HL-60/S4 treated with retinoic acid at 250 ng/mL for 4 days and 3 days (cell line): ENCODE results near the gene UBR2.
"Not testable (repeated sequence)": the region's sequence is repeated elsewhere in the genome, so short reads cannot be mapped to it uniquely, and the experiment has no call there.

Source experiments
- in situ Hi-C: fragments of 300-500 bp; cut with MboI; formaldehyde crosslinking; loops from 2 replicates; pipeline ENCODE4 v1.7.0; 2022; ENCODE audit warnings: low sequenced_read_pairs

The UBR2 gene

DNA sequence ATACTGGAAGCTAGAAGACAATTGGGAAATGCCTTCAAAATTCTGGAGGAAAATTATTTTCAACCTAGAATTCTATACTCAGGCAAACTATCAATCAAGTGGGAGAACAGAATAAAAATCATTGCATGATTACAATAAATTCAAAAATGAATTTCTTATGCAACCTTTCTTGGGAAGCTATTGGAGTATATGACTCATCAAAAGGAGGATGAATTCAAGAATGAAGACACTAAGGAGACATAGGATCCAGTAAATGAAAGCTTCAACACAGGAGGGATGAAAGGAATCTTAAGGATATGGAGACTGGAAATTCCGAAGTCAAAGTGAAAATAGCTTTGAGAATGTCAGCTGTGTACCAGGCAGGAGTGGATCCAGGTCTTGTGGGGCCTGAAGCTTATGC lies 12.6 kb upstream of the UBR2 start:
- in situ Hi-C loops, result no loop called here

DNA sequence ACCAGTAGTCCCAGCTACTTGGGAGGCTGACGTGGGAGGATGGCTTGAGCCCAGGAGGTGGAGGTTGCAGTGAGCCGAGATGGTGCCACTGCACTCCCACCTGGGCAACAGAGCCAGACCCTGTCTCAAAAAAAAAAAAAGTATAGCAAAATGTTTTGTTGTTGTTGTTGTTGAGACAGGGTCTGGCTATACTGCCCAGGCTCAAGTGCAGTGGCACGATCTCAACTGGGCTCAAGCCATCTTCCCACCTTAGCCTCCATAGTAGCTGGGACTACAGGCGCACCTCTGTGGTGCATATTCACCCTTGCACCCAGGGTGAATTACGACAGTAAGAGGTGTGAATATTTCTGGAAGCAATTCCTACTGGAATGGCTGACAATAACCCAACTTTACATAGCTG lies 11.4 kb upstream of the UBR2 start:
- in situ Hi-C loops, result no loop called here

DNA sequence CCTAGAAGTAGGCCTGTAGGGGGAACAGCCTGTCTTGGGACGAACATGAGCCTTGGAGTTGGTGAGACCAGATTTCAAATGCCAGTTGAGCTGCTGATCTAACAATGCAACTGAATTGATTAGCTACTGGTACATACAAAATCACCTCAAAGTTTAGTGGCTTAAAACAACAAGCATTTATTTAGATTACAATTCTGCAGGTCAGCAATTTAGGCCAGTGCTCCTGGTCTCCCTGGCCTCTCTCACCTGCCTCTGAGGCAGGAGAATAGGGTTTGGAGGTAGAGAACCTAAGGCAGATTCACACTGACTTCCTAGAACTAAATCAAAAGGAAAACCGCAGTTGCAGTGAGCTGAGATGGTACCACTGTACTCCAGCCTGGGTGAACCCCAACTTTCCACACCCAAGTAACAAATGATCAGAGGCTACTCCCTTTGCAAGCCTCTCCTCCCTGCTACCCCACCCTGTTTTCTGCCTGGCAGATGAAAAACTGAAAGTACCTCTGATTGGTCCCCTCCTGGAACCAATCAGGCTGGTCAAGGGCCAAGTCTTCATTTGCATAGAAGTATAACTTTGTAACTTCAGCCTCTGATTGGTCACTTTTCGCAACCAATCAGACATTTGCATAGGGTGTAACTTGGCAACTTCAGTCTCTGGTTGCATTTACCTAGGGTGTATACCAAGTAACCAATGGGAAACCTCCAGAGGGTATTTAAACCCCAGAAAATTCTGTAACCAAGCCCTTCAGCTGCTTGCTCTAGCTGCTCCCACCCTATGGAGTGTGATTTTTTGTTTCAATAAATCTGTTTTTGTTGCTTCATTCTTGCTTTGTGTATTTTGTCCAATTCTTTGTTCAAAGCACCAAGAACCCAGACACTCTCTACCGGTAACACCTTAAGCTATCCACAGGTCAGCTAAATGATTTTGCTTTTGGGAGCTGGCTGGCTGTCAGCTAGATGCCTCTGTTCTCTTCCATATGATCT lies 8.1 kb upstream of the UBR2 start:
- in situ Hi-C loops, result no loop called here

DNA sequence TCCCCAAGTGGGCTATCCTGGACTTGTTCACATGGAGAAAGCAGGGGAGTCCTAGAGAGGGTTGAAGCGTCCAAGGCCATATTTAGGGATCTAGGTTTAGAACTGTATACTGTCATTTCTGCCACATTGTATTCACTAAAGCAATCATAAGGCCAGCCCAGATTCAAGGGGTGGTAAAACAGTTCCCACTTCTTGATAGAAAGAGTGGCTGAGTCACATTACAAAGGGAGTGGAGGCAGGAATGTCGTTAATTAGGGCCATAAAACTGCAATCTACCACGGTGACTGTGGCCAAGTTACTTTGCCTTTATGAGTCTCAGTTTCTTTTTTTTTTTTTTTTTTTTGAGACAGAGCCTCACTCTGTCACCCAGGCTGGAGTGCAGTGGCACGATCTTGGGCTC lies 7.4 kb upstream of the UBR2 start:
- in situ Hi-C loops, result no loop called here

DNA sequence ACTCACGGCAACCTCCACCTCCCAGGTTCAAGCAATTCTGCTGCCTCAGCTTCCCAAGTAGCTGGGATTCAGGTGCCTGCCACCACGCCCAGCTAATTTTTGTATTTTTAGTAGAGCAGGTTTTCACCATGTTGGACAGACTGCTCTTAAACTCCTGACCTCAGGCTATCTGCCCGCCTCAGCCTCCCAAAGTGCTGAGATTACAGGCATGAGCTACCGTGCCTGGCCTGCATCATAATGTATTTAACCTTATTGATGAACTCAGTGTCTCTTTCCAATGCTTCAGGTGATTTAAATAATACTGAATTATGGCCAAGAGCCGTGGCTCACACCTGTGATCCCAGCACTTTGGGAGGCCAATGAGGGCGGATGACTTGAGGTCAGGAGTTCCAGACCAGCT lies 4.6 kb upstream of the UBR2 start:
- in situ Hi-C loops, result not testable (repeated sequence)

DNA sequence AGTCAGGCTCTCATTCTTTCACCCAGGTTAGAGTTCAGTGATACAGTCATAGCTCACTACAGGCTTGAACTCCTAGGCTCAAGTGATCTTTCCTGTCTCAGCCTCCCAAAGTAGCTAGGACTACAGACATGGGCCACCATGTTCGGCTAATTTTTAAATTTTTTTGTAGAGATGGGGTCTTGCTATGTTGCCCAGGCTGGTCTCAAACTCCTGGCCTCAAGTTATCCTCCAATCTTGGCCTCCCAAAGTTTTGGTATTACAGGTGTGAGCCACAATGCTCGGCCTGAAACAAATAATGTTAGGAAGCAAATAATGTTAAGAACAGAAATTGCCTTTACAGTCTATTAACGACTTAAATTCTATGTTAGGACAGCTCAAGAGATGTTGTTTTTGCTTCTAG lies 1.8 kb upstream of the UBR2 start:
- in situ Hi-C loops, result no loop called here

DNA sequence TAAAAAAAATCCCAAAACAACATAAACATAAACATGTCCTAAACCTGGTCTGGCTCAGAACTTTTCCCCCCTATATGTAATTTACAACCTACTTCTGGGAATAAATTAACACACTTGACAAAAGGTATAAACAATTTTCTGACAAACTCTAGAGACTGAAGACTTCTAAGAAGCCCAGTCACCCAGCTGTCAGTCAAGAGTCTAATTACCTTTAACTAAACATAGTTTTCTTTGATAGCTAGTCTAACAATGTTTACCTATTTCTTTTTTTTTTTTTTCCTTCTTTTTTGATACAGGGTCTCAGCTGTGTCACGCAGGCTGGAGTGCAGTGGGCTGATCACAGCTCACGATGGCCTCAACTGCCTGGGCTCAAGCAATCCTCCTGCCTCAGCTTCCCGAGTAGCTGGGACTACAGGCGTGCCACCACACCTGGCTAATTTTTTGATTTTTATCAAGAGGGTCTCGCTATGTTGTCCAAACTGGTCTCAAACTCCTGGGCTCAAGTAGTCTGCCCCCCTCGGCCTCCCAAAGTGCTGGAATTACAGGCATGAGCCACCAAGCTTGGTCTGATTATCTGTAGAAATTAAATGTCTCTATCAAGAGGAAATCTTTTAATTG lies 932 bp upstream of the UBR2 start:
- in situ Hi-C loops, result no loop called here

DNA sequence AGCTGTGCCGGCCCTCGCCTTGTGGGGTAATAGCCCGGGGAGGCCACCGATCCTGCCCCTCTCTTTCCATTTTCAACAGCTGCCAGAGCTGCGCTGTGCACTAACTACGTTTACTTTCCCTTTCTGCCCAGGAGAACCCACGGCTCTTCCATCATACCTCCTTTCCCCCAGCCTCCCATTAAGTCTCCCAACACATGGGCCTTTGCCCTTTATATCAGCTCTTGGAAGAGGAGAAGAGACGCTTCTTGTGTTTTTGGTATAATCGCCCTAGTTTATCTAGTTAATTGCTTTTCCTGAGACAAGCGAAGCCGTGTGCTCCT lies 637 bp downstream of the UBR2 start:
- in situ Hi-C loops, result no loop called here

DNA sequence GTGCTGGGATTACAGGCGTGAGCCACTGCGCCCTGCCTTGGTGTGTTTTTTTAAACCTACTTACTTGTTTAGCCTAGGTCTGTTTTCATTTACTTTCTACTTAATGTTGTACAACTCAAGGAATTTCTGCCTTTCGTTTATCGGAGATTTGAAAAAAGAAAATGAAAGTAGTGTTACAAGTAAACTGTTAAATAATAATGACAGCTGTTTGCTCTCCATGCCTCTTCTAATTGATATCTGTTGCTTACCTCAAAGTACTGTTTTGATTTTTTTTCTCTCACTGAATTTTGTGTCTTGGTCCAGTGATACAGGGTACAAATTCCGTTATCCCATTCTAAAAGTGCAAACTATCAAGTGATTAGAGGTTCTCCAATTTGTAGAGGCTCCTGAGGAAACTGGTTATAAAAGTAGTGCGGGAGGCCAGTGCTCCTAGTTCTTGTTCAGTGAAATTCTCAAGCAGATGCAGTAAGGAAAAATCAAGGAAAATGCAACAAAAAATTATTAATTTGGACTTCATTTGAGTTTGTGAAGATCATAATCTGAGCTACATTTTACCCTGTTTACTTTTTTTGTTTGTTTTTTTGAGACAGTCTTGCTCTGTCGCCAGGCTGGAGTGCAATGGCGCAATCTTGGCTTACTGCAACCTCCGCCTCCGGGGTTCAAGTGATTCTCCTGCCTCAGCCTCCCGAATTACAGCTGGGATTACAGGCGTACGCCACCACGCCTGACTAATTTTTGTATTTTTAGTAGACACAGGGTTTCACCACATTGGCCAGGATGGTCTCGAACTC lies 2.2 kb downstream of the UBR2 start:
- in situ Hi-C loops, result no loop called here

DNA sequence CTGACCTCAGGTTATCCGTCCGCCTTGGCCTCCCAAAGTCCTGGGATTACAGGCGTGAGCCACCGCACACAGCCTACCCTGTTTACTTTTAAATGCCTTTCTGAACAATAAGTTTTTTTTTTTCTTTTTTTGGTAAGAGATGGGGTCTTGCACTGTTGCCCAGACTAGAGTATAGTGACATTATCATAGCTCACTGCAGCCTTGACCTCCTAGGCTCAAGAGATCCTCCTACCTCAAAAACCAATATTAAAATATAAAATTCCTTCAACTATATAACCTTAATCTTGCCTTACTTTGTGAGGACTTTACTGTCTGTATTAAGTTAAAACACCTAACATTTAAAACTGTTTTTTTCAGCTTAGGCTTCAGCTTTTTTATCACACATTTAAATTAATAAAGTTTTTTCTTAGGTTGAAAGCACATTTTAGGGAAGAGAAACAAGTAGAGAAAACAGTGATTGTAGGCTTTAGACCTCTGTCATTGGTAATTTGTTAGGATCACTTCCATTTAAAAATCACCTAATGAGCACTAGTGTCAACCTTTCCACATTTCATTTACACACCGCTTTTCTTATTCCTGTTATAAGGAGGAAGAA lies 2.9 kb downstream of the UBR2 start:
- in situ Hi-C loops, result no loop called here

DNA sequence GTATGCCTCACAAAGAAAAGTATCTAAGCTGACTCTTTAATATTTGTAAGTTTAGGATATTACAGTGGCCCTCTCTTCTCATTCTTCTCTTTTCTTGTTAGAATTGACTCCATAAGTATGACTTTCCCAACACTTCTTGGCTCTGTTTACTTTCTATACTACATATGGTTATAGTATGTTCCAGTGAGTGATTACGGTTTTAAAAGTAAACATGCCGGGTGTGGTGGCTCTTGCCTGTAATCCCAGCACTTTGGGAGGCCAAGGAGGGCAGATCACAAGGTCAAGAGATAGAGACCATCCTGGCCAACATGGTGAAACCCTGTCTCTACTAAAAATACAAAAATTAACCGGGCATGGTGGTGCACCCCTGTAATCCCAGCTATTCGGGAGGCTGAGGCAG lies 3.4 kb downstream of the UBR2 start:
- in situ Hi-C loops, result not testable (repeated sequence)

DNA sequence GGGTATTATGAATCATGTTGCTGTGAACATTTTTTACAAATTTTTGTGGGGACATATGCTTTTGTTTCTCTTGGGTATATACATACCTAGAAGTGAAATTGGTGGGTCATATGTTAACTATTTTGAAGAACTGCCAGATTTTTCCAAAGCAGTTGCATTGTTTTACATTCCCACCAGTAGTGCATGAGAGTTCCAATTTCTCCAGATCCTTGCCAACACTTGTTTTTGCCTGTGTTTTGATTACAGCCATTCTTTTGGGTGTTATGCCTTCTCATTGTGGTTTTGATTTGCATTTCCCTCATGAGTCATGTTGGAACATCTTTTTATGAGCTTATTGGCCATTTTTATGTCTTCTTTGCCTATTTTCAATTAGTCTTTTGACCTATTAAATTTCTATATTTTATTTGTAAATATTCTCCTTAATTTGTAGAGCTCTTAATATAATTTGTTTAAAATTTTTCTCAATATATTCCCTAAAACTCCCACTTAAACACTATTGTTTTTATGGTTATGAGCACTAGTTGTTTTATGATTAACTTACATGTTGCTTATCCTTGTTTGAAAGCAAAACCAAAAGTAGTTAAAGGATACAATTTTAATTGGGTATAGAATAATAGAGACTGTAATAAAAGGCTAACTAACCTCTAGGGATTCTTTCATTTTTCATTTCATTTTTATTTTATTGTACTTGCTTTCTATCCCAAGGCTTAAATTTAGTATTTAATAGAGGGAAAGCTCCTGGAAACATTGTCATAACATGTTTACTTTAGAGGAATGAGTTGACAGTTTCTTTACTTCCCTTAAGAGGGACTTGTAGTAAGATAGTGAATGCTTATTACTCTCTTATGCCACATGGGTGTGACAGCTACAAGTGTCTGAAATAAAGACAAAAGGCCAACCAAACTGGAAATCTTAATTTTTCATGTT lies 5.5 kb downstream of the UBR2 start:
- in situ Hi-C loops, result no loop called here

DNA sequence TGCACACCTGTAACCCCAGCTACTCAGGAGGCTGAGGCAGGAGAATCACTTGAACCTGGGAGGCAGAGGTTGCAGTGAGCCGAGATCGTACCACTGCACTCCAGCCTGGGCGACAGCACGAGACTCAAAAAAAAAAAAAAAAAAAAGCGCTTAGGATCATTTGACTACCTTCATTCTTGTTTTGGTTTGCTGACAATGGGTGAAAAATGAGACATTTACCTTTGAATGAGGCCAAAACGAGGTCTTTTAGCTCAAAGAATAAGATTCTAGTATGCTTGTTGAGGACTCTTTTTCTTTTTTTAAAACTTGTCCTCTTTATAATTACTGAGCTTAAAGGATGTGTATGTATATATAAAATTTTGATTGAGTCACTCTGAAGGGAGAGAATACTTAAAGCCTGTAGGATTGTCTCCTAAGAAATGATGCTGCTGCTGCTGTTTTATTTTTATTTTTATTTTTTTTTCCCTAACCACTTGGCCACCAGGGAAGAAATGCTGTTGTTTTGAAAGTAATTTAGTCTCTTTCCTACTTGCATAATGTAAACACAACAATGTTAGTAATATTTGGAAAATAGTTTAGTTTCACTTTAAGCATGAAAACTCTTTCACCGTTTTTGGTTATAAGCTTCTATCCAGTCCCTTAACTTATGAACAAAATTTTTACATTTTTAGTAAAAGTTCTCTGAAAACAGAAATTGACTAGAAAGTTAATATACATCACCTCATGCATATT lies 7.9 kb downstream of the UBR2 start:
- in situ Hi-C loops, result no loop called here

DNA sequence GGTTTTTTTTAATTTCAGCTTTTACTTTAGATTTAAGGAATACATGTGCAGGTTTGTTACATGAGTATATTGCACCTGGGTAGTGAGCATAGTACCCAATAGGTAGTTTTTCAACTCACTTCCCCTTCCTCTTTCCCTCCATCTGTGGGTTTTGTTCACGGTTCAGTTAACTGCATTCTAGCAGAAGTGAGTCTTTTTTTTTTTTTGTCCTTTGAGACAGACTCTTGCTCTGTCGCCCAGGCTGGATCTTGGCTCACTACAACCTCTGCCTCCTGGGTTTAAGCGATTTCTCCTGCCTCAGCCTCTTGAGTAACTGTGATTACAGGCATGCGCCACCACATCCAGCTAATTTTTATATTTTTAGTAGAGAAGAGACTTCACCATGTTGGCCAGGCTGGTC lies 8.7 kb downstream of the UBR2 start:
- in situ Hi-C loops, result no loop called here

DNA sequence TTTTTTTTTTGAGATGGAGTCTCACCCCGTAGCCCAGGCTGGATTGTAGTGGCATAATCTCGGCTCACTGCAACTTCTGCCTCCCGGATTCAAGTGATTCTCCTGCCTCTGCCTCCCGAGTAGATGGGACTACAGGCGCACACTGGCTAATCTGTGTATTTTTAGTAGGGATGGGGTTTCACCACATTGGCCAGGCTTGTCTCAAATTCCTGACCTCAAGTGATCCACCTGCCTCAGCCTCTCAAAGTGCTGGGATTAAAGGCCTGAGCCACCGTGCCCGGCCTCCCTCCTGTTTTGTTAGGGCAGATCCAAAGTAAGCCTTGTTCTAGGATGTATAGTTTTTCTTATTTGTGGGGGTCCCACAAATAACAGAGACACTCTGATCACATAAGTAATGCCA lies 12.7 kb downstream of the UBR2 start:
- in situ Hi-C loops, result not testable (repeated sequence)

DNA sequence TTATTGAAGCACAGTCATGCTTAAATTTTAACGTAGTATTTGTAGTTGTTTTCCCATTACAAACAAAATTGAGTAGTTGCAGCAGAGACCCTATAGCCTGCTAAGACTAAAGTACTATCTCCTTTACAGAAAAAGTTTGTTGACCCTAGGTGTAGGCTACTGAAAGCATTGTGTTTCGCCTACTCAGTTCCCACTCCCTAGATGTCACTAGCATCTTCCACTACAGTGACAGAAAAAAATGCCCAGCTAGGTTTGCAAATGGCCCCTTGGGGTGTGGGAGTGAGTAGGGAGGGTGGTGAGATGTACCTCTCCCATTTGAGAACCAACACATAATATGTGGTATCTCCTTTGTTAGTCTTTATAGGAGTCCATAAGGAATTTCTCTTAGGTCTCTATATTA lies 34.5 kb downstream of the UBR2 start:
- in situ Hi-C loops, result no loop called here

DNA sequence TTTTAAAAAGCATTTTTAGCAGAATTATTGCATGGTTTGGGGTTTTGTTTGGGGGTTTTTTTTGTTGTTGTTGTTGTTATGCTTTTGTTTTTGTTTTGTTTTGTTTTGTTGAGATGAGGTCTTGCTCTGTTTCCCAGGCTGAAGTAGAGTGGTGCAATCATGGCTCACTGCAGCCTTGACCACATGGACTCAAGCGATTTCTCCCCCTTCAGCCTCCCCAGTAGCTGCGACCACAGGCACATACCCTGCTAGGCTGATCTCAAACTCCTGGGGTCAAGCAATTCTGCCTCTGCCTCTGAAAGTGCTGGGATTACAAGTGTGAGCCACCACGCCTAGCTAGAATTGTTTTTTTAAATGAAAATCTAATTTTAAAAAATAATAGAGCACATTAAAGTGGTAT lies 35.7 kb downstream of the UBR2 start:
- in situ Hi-C loops, result no loop called here

DNA sequence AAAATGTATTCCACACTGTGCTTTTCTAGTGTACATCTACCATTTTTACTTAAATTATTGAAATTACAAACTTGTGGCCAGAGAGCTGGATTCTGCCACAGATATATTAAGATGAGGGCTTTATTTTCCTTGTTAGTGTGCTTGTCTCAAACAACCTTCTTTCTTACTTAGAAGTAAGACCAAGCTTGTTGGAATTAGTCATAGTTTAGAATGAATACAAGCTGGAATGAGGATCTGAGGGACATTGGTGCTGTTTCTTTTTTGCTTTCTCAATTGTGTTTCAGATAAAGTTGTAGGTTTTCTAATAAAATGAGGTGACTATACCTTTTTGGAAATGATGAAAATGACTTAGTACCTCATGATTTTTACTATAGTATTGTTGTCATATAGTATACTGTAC lies 40.3 kb downstream of the UBR2 start:
- in situ Hi-C loops, result no loop called here

DNA sequence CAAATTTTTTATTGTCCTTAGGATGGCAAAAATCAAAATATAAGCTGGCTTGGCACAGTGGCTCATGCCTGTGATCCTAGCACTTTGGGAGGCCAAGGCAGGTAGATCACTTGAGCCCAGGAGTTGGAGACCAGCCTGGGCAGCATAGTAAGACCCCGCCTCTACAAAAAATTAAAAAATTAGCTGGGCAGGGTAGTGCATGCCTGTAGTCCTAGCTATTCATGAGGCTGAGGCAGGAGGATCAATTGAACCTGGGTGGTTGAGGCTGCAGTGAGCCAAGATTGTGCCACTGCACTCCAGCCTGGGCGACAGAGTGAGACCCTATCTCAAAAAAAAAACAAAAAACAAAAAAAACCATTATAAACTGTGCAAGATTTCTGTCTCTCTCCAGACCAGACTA lies 40.9 kb downstream of the UBR2 start:
- in situ Hi-C loops, result not testable (repeated sequence)

DNA sequence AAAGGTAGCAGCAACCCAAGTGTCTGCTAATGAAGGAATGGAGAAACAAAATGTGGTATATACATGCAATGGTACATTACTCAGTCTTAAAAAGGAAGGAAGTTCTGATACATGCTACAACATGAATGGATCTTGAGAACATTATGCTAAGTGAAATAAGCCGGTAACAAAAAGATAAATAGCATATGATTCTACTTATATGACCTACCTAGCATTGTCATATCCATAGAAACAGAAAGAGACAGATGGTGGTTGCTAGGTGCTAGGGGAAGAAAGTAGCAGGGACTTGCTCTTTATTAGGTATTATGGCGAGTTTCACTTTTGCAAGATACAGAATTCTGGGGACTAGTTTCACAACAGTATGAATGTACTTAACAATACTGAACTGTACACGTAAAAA lies 46.6 kb downstream of the UBR2 start:
- in situ Hi-C loops, result no loop called here
